NCI-H1092 treated with DMSO at 0.1 percent for 48 hours (cell line): ENCODE results near the gene DENND2D.

Experiments used
- DNase-seq: peaks from one replicate; lab custom pipeline; 2025; lab: John Stamatoyannopoulos, UW

The DENND2D gene

DNA sequence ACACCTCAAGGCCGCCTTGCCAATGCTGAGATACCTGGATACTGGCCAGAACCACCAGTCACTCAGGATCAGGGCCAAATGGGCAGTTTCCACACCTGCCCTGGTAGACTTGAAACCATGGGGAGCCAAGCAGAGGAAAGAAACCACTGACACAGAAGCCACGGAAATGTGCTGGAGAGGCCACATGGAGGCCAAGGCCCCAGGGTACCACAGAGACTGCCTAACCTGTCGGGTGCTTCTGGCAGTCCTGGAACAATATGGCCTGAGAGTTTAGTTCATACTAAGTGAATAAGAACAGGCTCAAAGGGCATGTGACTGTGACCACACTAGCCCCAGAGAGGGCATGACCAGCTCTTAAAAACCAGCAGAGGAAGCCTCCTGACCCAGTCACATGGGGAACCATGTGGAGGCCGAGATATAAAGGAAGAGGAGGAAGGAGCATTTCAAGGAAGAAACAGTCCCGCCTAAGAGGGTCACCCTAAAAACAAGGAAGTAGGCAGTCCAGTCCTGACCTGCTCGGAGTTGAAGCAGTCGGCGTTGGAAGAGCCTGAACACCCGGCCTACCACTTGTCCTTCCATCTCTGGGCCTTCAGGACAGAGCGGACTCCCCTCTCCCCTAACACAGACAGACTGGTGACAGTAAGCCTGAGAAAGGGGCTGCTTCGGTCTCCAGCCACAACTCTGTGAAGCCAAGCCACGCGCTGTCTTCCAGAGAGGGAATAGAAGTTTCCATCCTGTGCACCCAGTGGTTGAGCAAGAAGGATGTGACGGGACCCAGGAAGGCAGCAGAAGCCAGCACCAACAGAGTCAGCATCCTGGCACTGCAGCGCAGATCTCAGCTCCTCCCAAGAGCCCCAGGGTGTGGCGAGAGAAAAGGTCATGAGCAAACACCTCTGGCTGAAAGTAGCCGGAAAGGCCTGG is at the start of gene DENND2D:
Gene DENND2D, minus strand, starts transcription at position 766 of the 921 bp plus-strand sequence. Its CDS starts 187 bp downstream, at position 579.
- DNase-seq = no peak

DNA sequence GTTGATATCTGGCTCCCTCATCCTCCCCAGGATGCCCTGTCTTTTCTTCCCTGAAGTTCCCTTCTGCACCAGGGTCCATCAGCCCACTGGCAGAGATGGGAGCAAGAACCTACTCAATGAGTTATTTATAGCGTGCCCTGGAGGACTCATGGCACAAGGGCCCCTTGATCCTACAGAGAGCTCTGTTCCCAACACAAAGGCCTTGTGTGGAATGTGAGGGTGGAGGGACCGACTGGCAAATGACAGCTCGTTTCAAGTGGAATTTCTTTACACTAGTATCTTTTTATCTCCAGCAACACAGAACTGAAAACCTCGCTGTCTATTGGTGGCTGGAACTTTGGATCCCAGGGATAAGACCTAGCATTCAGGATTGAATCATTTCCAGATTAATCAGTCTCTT is 49.5 kb upstream of the DENND2D start:
- DNase-seq = no peak

GRCh38 chr1:111247125-111247838 is 46.8 kb upstream of the DENND2D start:
- no peak for DNase-seq

DNA sequence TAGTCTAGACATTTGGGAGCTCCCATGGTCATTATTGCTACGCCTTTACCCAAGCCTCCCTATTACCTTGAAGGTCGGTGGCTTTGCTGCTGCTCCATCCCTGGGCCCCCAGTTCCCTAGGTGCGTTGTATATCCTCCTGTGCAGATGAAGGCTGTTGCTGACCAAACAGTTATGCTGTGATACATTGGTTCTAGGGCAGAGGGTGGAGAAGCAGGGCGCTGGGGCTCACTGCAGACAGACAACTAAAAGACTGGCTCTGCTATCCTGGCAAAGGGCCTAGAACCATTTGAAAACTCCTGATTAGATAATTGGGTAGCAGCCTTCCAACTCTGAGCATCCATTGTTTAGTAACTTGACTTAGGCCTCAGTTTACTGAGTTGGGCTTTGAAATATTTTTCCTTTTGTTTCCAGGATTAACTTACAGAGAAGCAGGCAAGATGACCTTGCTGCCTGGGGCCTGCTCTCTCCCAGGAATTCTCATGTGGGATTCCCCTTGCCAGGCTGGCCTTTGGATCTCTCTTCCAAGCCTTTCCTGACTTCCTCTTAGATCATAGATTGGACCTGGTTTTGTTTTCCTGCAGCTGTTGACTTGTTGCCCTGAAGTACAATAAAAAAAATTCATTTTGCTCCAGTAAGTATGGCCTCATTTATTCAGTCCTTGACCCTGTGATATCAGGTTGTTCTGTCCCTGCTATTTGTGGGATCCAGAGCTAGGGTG is 42.5 kb upstream of the DENND2D start:
- no peak for DNase-seq

GRCh38 chr1:111241797-111242196 is 41.4 kb upstream of the DENND2D start:
- no peak for DNase-seq

DNA sequence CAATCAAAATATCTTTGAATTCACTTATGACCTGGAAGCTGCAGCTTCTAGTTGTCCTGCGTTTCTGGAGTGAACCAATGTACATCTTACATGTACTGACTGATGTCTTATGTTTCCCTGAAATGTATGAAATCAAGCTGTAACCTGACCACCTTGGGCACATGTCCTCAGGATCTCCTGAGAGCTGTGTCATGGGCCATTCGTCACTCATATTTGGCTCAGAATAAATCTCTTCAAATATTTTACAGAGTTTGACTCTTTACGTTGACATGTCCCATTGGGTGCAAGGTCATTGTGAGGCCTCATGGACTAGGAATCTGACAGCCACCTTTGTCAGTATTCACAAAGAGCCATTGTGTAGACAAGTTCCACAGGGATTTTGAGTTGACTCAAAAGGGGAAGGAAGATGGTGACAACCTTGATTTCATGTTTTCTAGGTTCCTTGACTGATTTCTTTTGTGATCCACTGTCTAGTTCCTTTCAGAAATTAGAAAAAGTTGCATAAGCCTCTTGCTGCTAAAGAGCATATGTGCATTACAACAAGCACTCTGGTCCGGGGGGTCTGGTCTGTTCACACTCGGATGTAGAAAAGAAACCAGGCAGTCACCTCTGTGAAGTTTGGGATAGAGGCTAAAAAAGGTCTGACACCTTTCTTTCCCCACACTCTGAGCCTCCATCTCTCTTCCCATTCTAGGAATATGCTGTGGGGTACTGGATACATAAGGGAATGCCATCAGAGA is 37.8 kb upstream of the DENND2D start:
- DNase-seq = no peak

- DNase-seq = no peak
Measured at GRCh38 chr1:111236806-111237205, 36.4 kb upstream of the DENND2D start.

DNA sequence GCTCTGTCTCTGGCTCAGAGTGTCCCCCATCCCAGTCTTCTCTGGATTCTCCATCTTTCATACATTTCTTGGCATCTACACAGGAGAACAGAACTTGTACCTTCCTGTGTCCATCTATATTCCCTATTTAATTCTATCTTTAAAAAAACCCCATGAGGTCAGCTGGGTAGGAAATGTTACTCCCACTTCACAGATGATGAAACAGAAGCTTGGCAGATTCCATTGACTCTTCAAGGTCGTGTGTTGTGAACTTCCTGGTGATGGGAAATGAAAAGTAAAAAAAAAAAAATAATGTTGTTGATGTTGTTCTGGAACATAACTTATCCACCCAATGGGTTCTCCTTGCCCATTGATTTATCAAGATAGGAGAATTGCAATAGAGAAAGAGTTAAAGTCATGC is 35.9 kb upstream of the DENND2D start:
- no peak for DNase-seq

DNA sequence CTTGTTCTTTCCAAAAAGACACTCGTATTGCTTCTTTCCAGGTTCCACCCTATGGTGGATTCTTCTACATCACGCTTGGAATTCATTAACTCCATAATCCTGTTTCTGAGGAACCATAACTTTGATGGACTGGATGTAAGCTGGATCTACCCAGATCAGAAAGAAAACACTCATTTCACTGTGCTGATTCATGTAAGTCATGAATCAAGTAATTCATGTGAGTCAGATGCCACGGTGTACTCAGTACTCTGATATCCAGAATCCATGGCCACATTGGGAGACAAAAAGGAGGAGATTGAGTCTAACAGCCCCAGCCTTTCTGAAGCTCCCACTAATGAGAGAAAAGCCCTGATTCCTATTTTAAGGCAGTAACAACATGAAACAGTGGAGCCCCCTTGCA is 34.4 kb upstream of the DENND2D start:
- no peak for DNase-seq

DNA sequence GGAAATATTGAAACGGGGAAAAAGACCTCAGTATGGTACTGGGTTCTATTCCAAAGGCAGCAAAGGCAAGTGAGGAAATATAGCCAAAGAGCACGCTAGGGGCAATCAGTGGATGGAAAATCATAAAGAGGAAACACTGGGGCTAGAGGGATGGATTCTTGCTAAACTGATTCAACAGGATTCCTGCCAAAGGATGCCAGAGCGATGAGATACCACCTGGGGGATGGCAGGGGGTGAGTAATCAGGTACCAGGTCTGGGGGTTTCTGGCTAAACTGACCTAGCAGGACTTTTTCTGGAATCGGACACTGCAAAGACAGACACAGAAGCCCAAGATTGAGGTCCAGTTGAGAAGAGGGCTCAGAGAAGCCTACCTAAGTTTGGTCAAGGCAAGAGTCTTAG is 33.8 kb upstream of the DENND2D start:
- DNase-seq = no peak

GRCh38 chr1:111232134-111232533 is 31.7 kb upstream of the DENND2D start:
- DNase-seq = no peak

- DNase-seq = no peak
Measured at GRCh38 chr1:111228748-111229126, 28.3 kb upstream of the DENND2D start.

DNA sequence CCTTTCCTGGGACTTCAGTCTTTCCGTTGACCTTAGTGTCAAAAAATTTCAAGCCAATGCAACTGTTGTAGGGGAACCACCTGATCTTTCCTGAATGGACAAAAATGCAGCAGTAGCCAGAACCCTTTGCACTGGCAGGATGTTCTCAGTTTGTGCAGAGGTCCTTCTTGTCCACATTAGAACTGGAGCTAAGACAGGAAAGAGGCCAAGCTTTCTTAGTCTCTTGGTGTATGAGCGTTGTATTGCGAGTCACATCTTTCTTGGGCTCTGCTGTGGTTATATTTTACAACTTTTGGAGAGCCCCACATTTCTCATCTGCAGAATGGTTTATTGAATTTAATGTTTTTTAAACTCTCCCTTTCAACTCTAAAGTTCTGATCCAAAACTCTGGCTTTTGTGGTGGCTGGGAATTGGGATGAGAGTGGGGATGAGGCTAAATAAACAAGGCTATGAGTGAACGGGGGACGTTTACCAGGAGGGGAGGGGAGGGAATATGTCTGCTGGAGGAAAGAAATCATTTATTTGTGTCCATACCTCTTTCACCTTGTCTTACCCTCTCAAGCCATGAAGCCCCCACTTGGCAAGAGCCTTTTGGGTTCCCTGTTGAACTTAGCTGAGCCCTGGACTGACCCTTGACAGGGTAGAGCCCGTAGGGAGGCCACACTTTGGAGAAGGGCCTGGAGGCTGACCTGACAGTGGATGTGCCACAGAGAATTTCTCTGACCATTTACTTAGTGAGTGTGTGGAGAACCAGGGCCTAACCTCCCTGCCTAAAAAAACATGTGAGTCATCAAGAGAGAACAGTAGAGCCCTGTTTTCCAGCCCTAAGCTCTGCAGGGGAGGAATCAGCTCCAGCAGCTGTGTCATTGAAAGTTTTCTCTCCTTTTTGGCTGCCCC is 27.7 kb upstream of the DENND2D start:
- no peak for DNase-seq

DNA sequence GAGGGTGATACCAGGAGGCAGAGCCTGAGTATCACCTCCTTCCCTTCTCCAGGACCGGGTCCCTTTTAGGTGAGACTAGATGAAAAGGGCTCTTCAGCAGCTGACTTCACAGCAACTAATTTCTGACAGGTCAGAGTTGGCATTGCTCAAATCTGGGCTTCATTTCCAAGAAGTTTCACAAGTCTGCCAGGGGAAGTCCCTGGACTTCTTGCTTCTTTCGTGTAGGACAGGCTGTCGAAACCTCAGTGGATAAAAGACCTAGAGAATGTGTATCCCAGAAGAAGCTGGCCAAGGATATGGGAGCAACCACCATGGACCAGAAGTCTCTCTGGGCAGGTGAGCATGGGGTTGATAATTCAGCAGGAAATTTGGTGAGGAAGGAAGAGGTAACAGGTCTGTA is 27.0 kb upstream of the DENND2D start, which contains the start of gene CHI3L2:
Gene CHI3L2, plus strand, starts transcription at position 280 of the 400 bp plus-strand sequence. Its CDS starts 17 bp downstream, at position 297.
- no peak for DNase-seq

- DNase-seq = no peak
Measured at GRCh38 chr1:111225717-111226400, 25.4 kb upstream of the DENND2D start.

DNA sequence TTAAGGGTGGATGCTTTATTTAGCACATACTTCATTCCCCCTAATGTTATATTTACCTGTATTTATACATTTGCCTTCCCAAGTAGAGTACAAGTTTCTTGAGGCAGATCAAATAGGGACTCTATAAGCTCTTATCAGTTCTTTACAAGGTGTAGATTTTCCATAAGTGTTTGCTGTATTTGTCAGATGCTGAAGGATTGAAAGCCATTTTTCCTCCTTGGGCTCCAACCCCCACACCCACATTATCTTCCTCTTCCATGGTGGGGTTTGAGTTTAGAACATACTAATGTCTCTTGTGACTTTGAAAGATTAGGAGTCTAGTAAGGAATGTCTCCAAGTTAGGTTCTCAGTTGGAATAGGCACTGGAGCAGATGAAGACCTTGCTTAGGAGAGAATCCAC is 24.6 kb upstream of the DENND2D start:
- DNase-seq = no peak

- DNase-seq = no peak
Measured at GRCh38 chr1:111223126-111223685, 22.8 kb upstream of the DENND2D start.

GRCh38 chr1:111222308-111223125 is 22.1 kb upstream of the DENND2D start:
- peak; percentile 65 for DNase-seq
